Hepatocyte (in vitro differentiated cells): ENCODE measurements around the gene RFNG.

Source experiments
- EZH2 ChIP-seq: fragments of 200-600 bp; sonication (generic); IDR thresholded peaks from 2 replicates; pipeline ENCODE4 v1.6.1; 2016; ENCODE audit warnings: antibody characterized with exemption, mild to moderate bottlenecking, borderline replicate concordance
- EZH2phosphoT487 ChIP-seq: fragments of 200-600 bp; sonication (generic); IDR thresholded peaks from one replicate; pipeline ENCODE4 v1.6.1; 2018; ENCODE audit warnings: antibody characterized with exemption, mild to moderate bottlenecking, low read depth, moderate library complexity; ENCODE audit not compliant: unreplicated experiment, severe bottlenecking
- TF ChIP-seq, protein P1 (sequence below): fragments of 200-600 bp; sonication (generic); IDR thresholded peaks from 2 replicates; pipeline ENCODE4 v1.5.1; 2016; ENCODE audit warnings: antibody characterized with exemption, mild to moderate bottlenecking; ENCODE audit not compliant: poor library complexity

DNA sequence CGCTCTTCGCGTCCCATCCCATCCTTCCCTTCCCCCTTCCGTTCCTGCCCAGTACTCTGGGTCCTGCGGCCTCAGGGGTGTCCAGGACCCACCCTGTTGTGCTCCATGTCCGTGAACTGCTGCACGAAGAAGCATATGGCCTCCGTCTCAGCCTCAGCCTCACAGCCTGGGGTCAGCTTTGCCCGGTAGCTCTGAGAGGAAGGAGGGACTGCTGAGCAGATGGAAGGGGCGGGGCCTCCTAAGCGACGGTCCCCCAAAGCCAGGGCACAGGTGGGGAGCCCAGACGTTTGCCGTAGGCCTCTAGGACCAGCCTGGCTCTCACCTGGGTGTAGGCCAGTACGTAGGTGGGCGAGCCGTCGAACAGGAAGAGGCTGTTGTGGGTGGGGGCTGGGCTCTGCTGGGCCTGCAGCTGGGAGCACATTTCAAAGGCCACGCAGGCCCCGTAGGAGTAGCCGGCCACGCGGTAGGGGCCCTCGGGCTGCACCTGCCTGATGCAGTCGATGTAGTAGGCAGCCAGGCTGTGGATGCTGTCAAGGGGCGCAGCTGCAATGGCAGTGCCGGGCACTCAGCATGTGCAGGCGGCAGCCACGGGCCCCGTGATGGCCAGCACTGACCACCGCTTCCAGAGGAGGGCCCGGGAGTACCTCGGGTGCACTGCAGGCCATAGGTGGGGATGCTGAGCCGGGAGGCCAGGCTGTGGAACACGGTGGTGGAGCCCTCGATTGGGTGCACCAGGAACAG is 28.6 kb upstream of the RFNG start:
- TF ChIP-seq EZH2: no peak
- TF ChIP-seq, protein P1, sequence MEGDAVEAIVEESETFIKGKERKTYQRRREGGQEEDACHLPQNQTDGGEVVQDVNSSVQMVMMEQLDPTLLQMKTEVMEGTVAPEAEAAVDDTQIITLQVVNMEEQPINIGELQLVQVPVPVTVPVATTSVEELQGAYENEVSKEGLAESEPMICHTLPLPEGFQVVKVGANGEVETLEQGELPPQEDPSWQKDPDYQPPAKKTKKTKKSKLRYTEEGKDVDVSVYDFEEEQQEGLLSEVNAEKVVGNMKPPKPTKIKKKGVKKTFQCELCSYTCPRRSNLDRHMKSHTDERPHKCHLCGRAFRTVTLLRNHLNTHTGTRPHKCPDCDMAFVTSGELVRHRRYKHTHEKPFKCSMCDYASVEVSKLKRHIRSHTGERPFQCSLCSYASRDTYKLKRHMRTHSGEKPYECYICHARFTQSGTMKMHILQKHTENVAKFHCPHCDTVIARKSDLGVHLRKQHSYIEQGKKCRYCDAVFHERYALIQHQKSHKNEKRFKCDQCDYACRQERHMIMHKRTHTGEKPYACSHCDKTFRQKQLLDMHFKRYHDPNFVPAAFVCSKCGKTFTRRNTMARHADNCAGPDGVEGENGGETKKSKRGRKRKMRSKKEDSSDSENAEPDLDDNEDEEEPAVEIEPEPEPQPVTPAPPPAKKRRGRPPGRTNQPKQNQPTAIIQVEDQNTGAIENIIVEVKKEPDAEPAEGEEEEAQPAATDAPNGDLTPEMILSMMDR: no peak
- TF ChIP-seq EZH2phosphoT487: no peak
